Iris pigment epithelial cell (primary cell): ENCODE measurements around the gene PPP1R7.
"Not testable (repeated sequence)": the region's sequence is repeated elsewhere in the genome, so short reads cannot be mapped to it uniquely, and the experiment has no call there.

ENCODE experiments used
- DNase-seq: peaks from one replicate; pipeline ENCODE4 v3.0.0-alpha.2; 2011; ENCODE audit warnings: low read depth

PPP1R7 gene

DNA sequence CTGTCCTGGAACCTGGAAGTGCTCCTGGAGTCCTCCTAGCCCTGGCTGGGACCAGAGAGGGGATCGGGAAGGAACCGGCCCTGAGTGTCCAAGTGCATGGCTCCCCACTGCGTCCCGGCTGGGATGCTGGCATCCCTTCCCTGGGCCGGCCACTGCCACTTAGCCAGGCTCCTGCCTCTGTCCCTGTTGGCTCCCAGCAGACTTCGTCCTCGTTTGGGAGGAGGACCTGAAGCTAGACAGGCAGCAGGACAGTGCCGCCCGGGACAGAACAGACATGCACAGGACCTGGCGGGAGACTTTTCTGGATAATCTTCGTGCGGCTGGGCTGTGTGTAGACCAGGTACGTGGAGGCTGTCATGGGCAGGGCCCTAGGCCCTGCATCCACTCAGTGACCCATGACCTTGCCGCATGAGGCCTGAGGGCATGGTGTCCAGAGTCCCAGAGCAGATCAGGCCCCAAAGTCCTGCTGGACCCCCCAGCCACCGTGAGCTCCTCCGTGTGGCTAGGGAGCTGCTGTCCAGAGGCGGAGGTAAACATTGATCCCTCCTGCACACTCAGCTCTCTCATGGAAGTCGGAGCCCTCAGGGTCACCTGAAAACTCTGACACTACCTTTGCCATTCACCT, 45.4 kb downstream of the PPP1R7 start:
- no peak for DNase-seq

DNA sequence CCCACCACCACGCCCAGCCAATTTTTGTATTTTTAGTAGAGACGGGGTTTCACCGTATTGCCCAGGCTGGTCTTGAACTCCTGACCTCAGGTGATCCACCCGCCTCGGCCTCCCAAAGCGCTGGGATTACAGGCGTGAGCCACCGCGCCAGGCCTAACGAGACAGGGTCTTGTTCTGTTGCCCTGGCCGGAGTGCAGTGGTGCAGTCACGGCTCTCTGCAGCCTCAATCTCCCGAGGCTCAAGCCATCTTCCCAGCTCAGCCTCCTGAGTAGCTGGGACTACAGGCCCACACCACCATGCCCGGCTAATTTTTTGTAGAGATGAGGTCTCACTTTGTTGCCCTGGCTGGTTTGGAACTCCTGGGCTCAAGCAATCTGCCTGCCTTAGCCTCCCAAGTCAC, 47.0 kb downstream of the PPP1R7 start:
- not testable (repeated sequence) for DNase-seq

DNA sequence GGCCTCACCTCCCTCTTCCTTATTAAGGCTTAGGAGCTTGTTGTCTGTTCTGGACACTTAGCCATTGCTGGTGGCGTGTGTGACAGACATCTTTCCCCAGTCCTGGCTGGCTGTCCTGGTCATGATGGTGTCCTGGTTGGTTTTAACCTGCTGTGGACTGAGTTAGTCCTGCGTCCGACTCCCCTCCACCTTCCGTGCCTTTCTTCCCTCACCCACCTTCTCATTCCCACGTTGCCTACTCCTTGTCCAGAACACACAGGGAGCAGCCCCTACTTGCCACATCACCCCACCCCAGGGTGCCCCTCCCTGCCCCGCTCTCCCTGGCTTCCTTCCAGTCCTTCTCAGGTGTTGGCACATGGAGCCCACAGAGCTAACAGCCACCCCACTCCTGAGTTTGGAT, 47.7 kb downstream of the PPP1R7 start:
- DNase-seq: no peak

DNA sequence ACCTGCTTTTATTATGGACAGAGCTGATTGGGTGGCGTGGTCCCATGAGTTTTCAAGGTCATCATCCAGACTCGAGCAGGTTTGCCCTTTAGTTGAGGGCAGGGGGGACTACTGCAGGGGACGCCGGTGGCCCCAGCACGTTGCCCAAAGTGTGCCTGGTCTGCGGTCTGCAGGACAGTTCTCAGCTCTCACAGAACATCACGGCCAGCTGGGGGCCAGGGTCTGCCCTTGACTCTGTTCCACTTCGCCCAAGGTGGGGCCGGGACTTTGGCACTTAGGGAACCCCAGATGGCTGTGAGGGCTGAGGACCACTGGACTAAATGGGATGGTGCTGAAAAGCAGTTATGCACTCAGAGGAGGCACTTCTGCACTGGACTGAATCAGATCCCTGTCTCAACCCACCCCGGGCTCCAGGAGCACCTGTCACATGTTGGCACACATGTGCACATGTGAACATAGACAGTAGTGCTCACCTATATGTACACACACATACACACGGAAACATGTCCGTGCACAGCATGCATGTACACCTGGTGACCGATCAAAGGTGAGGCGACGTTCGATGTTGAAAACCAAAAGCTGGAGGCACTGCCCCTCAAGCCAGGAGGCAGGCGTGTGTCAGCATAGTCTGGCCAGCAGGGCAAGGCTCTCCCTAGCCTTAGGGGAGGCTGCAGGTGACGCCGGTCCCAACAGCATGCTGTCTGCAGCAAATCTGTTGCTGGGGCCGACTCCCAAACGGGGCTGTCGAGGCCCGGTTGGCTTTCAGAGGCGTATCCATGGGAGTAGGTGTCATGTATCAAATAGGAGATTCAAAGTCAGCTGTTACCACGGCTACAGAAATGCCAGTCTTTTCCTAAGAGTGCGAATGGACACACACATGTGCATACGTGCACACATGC, 48.4 kb downstream of the PPP1R7 start:
- no peak for DNase-seq

DNA sequence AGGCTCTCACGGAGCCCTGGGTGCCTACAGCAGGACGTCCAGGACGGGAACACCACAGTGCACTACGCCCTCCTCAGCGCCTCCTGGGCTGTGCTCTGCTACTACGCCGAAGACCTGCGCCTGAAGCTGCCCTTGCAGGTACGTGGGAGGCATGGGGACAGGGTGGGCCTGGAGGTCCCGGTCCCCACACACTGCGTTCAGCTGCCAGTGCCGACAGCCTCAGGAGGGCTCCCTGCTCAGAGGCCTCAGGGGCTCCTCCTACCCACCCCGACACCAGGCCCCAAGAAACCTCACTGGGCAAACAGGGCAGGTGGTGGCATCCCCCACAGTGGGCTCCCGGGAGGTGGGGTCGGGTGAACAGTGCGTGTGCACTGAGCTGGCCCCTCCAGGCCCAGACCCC, 49.0 kb downstream of the PPP1R7 start:
- DNase-seq: no peak

DNA sequence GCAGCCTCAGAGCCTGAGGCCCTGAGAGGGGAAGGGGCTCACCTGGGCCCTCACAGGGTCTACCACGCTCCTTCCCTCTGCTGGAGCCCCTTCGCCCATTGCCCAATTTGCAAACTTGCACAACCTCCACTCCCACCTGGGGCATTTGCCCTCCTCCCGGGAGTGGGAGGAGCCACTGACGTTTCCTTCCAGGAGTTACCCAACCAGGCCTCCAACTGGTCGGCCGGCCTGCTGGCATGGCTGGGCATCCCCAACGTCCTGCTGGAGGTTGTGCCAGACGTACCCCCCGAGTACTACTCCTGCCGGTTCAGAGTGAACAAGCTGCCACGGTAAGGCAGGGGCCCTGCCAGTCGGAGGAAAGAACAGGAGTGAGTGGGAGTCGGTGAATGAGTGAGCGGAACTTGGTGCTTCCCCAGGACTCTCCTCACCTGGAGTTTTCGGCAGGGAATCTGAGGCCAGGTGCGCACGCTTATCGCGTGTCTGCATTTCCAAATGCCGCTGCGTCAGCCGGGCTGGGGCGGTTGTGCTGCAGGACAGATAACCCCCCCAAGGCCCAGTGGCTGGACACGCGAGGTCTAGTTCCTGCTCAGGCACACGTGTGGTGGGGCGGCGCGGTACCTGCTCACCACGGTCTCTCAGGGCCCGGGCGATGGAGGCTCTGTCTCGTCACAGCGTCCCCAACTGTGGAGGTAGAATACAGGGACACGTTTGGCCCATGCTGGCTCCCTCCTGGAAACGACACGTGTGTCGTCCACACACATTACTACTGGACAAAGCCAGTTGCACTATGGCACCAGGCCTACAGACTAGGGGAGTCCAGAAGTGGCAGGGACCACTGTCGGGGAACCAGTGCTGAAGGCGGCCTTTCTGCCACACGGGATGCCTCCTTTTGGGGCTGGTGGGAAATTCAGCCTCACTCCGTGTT, 49.9 kb downstream of the PPP1R7 start:
- DNase-seq: no peak

DNA sequence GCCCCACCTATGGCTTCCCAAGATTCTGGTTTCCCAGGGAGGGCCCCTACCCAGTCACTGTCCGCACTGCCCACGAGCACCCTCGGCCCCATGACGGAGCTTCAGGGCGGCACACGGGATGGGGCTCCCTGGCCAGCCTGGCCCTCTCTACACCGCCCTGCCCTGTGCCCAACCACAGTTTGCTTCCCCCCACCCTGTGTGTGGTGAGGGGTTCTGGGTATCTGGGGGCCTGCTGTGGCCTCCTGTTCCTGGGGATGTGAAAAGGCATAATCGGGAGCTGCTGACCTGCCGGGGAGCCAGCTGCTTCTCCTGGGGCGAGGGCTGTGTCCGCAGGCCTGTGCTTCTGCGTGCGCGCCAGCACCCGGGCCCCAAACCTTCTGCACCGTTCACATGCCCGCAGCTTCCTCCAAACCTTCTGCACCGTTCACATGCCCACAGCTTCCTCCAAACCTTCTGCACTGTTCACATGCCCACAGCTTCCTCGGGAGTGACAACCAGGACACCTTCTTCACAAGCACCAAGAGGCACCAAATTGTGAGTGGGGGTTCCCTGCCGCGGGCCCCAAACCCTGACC, 50.6 kb downstream of the PPP1R7 start:
- no peak for DNase-seq

DNA sequence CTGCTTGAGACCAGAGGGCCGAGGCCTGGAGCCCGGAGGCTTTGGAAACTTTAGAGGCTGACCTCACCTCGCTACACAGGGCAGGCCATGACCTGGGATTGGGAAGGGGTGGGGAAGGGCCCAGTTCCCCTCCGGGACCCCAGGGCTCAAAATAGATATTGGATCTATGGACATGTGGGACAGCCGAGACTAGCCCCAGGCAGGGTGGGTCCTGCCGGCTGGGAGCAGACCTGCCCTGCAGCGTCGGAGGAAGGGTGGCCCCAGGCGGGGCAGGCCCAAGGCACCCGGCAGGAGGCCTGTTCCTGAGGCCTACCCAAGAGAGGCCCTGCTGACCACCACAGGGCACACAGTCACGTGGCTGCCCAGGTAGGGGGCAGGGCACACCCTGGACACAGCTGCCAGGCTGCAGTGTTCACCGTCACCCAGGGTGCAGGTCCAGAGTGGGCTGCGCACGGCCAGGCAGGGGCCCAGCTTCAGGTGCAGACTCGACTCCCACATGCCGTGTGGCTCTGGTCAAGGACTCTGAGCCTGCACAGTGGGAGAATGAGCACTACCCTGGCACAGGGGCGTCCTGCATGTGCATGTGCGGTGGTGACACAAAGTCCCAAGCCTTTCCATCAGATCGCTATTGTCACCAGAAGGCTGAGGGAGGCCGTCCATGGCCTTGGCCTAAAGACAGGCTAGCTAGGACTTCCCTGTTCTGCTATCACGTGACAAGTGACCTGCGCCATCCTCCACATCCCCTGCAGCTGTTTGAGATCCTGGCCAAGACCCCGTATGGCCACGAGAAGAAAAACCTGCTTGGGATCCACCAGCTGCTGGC, 51.4 kb downstream of the PPP1R7 start:
- DNase-seq: no peak

DNA sequence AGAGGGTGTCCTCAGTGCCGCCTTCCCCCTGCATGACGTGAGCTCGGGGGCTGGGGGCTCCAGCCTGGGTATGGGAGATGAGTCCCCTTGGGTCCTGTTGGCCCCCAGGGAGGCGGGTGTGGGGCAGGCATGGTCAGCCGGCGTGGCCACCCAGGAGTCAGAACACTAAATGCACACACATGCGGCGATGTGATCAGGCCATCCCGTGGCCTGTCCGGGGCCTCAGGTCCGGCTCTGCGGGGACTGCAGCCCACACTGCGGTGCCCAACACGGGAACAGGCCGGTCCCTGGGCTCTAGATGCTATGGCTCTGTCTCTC, 52.0 kb downstream of the PPP1R7 start:
- DNase-seq: no peak

DNA sequence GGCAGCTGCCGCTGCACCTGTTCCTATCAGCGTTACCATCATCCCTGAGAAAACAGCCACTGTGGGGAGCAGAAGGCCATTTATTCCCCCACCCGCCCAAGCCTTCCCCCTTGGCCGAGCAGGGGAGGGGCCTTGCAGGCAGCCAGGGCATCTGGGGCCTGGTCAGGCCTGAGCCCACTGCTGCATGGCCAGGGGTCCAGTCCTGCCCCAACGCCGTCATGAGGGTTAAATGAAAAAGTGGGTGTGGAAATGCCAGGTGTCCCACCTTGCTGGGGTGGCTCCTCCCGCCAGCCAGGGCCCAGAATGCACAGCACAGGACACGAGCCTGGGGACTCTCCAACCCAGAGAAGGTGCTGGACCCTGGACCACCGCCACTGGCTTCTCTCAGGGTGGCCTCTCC, 52.4 kb downstream of the PPP1R7 start:
- no peak for DNase-seq

DNA sequence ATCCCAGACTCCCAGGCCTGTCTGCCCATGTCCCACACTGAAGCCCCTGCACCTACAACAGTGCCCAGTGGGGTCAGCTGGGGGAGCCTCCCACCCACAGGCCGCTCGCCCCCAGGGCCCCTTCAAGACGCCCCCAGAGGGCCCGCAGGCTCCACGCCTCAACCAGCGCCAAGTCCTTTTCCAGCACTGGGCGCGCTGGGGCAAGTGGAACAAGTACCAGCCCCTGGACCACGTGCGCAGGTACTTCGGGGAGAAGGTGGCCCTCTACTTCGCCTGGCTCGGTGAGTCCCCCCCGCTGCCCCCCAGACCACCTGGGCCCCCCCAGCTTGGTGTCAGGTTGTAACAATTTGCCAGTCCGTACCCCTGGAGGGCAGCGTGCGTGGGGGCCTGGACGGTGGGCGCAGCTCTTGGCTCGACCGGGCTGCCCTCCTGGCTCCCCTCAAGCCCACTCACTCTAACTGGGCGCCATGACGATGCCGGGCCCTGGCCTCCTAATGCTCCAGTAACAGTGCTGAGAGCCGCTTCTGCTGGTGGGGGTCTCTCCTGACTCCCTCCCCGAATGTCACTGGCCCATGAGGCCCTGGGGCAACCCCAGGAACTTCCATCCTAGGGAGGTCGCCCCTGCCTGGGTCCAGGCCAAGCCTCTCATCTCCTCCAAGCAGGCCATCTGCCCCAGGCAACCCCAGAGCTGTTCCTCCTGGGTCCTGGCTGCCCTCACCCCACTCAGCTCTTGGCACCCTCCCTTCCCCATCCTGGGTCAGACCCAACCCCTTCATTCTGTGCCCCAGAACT, 53.1 kb downstream of the PPP1R7 start:
- DNase-seq: no peak

DNA sequence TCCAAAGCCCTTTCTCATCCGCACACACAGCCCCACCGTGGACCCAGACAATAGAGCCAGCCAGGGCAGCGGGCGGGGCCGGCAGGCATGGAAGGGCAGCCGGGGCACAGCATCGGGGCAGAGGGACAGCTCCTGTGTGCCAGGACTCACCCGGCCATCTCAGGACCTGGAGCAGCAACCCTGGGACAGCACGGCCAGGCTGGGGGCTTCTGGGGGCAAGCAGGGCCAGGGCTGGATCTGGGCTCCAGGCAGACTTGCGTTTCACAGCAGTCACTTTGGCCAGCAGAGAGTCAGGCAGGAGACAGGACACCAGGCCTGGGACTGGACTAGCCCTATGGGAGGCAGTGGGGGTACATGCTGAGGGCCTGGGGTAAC, 53.7 kb downstream of the PPP1R7 start:
- no peak for DNase-seq

DNA sequence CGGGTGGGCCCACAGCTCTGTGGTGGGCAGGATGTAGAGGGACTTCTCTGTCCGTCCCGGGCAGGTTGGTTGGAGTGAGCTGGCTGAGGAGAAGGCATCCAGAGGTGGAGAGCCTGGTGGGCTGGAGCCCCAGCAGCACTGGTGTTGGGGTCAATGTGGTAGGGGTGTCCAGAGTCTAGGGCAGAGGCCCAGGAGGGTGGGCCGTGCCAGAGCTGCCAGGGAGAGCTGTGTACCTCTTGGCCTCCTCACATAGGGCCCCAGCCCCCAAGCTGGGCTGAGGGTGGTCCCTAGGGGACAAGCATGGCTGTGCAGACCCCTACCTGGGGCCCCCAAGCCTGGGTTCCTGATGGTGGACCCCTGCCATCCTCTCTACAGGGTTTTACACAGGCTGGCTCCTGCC, 54.2 kb downstream of the PPP1R7 start:
- no peak for DNase-seq

DNA sequence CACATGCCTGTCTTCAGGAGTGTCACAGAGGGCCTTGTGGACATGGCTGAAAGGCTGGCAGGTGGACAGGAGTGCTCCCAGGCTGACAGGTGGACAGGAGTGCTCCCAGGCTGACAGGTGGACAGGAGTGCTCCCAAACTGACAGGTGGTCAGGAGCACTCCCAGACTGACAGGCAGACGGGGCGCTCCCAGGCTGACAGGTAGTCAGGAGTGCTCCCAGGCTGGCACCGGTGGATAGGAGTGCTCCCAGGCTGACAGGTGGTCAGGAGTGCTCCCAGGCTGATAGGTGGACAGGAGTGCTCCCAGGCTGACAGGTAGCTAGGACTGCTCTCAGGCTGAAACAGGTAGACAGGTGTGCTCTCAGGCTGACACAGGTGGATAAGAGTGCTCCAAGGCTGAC, 54.8 kb downstream of the PPP1R7 start:
- no peak for DNase-seq

DNA sequence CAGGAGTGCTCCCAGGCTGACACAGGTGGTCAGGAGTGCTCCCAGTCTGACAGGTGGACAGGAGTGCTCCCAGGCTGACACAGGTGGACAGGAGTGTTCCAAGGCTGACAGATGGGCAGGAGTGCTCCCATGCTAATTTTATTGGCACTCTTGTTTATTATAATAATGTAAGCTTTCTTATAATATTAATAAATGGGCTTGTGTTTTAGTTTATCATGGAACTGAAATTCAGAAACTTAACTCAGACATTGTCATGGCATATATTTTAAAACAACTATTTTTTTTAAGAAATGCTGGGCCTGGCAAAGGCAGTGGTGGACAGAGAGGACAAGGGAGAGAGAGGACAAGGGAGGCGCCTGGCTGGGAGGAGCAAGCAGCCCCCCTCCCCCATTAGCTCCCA, 56.9 kb downstream of the PPP1R7 start:
- DNase-seq: no peak

DNA sequence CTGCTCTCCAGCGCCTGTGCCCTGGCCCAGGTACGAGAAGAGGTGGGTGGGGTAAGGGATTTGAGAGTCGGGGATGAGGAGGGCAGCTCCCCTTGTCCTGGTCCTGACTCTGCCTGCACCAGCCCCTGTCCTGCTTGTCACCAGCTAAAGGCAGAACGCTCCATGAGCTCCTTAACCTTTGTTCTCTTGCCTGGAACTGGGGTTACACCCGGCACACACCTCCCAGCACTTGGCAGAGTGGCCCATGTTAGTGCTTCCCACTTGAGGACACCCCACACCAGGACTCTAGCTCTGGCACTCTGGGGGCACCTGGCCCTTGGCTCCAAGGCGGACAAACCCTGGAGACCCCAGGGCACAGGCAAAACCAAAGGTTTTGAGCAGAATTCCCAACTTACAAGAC, 57.4 kb downstream of the PPP1R7 start:
- DNase-seq: no peak

DNA sequence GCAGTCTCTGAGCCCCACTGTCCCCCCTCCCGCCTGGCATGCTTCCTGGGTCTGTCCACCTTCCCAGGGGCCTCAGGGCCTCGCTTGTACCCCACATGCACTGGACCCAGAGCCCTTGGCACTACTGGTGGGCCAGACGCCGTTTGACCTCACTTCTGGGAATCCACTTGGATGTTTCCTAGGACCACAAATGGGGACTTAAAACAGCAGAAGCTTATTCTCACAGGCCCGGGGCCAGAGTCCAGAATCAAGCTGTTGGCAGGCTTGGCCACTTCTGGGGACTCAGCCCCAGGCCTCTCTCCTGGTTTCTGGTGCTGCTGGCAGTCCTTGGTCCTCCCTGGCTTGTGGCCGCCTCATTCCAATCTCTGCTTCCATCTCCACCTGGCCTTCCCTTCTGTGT, 57.8 kb downstream of the PPP1R7 start:
- no peak for DNase-seq

DNA sequence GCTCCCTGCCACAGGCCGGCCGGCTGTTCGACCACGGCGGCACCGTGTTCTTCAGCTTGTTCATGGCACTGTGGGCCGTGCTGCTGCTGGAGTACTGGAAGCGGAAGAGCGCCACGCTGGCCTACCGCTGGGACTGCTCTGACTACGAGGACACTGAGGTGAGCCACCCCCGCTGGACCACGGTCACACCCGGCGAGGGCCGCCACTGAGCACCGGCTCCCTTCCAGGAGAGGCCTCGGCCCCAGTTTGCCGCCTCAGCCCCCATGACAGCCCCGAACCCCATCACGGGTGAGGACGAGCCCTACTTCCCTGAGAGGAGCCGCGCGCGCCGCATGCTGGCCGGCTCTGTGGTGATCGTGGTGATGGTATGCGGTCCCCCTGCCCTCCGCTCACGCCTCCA, 59.0 kb downstream of the PPP1R7 start:
- DNase-seq: no peak

DNA sequence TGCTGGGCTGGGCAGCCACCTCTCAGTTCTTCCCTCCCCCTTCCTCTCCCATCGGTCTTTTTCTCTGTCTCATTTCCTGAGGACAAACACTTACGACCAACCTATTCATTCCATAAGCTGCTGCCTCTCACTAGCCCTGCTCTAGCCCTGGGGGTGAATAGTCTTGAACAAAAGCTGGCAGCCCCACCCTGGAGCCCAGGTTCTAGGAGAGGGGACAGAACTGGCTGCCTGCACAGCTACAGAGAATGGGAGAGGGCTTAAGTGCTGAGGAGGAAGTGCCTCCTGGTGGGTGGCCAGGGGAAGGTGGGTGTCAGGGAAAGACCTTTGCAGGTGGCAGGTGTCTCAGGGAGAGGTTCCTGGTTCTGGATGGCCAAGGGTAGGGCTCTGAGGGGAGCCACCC, 61.0 kb downstream of the PPP1R7 start:
- no peak for DNase-seq

DNA sequence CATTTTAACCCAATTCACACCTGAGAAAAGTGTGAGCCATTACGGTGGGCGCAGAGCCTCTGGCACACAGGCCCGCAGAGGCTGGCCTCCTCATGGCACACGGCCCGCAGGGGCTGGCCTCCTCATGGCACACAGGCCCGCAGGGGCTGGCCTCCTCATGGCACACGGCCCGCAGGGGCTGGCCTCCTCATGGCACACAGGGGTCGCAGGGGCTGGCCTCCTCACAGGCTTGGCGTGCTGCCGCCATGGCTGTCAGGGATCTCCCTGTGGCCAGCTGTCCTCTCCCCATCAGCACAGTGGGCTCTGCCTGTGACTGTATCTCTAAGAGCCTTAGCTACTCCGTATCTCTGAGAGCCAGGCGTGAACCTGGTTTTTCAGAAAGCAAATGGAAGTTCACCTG, 62.8 kb downstream of the PPP1R7 start:
- DNase-seq: no peak

DNA sequence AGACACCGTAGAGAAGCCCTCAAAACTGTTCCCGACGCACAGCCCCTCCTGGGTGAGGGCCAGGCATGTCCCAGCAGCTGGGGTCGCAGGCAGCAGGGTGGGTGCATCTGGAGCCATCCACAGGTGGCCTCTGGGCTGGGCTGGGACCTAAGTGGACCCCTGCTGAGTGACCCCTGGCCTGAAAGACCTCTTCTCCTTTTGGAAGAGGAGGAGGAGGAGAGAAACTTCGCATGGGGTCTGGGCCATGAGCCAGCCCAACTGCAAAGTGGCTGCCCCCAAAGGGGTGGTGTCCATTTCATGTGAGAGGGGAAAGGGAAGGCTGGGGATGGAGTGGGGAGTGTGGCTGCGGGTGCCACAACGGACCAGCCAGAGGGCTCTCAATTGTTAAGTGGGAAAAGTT, 63.3 kb downstream of the PPP1R7 start:
- no peak for DNase-seq
